GM23338 (cell line): ENCODE measurements around the gene AP2A2.

ENCODE experiments used
- CREB1 ChIP-seq: fragments of 250-450 bp; sonication (Bioruptor Pico); IDR thresholded peaks from 2 replicates; pipeline ENCODE4 v1.5.0; 2020; ENCODE audit warnings: low read depth, mild to moderate bottlenecking, moderate library complexity
- CTCF ChIP-seq, 2 experiments: fragments of 200-600 bp in 1 of 2; sonication (generic) in 1 of 2; conservative IDR thresholded peaks; 2 replicates each; pipeline versions ENCODE4 v1.5.1 to v1.6.1; 2016 to 2017; ENCODE audit warnings: antibody characterized with exemption in 2 of 2, low read depth in 2 of 2, mild to moderate bottlenecking in 2 of 2, moderate library complexity in 1 of 2
- ETS1 ChIP-seq: IDR thresholded peaks from 2 replicates; pipeline ENCODE4 v1.6.1; 2016; ENCODE audit warnings: antibody characterized with exemption
- EZH2 ChIP-seq: fragments of 200-600 bp; sonication (generic); IDR thresholded peaks from one replicate; pipeline ENCODE4 v1.8.0; 2017; ENCODE audit warnings: antibody characterized with exemption, mild to moderate bottlenecking, low read depth; ENCODE audit not compliant: unreplicated experiment
- EZH2phosphoT487 ChIP-seq: fragments of 200-600 bp; sonication (generic); IDR thresholded peaks from one replicate; pipeline ENCODE4 v1.8.1; 2018; ENCODE audit warnings: antibody characterized with exemption; ENCODE audit not compliant: unreplicated experiment
- JUNB ChIP-seq: IDR thresholded peaks from one replicate; pipeline ENCODE4 v1.6.1; 2016; ENCODE audit warnings: antibody characterized with exemption; ENCODE audit not compliant: unreplicated experiment
- NANOG ChIP-seq: IDR thresholded peaks from 2 replicates; pipeline ENCODE4 v1.6.1; 2016; ENCODE audit warnings: antibody characterized with exemption, borderline replicate concordance
- POLR2AphosphoS5 ChIP-seq: IDR thresholded peaks from 2 replicates; pipeline ENCODE4 v1.6.1; 2016; ENCODE audit warnings: antibody characterized with exemption, low read depth
- REST ChIP-seq: IDR thresholded peaks from one replicate; pipeline ENCODE4 v1.6.1; 2018; ENCODE audit warnings: antibody characterized with exemption; ENCODE audit not compliant: unreplicated experiment
- ZNF331 ChIP-seq: fragments of 250-450 bp; sonication (Bioruptor Pico); IDR thresholded peaks from 2 replicates; pipeline ENCODE4 v1.5.0; 2020; ENCODE audit warnings: low read depth, mild to moderate bottlenecking, moderate library complexity

- no peak for TF ChIP-seq CTCF (conservative IDR thresholded peaks at IDR 0.05; ENCODE audit: low read depth in 2 of 2)
- TF ChIP-seq EZH2: no peak
- TF ChIP-seq EZH2phosphoT487: no peak
- TF ChIP-seq POLR2AphosphoS5: no peak
- TF ChIP-seq REST: no peak
- no peak for TF ChIP-seq JUNB
- no peak for TF ChIP-seq CREB1 (CRISPR knock-in tag)
- TF ChIP-seq ETS1: no peak
- TF ChIP-seq ZNF331: no peak
- TF ChIP-seq NANOG: no peak
Observed at GRCh38 chr11:965206-965775, 39.6 kb downstream of the AP2A2 start.
